GM23338 (cell line): Measurements from ENCODE around the gene ERC1. TPM values are rescaled to one million over a fixed set of nuclear protein-coding genes. Genes with fewer than 3 reads are reported as not detected.

Experiments
- ATAC-seq: fragments of 200-7000 bp; cut with Tn5 transposase; 3 replicates; pipeline ENCODE4 v1.9.1; 2020
- DNase-seq: peaks from one replicate; pipeline ENCODE4 v3.0.0-alpha.2; 2015; ENCODE audit warnings: low spot score
- H2AFZ ChIP-seq: fragments of 200-600 bp; sonication (generic); 2 replicates; pipeline ENCODE4 v1.8.0; 2016; ENCODE audit warnings: antibody characterized with exemption, mild to moderate bottlenecking, moderate library complexity
- H3F3A ChIP-seq: fragments of 200-600 bp; sonication (generic); replicated peaks from 2 replicates; pipeline ENCODE4 v1.8.0; 2017; ENCODE audit warnings: antibody characterized with exemption, mixed run types, low read depth
- H3K27ac ChIP-seq: fragments of 200-600 bp; sonication (generic); 2 replicates; pipeline ENCODE4 v1.6.1; 2016; ENCODE audit warnings: low read depth
- H3K27me3 ChIP-seq: fragments of 200-600 bp; sonication (generic); 2 replicates; pipeline ENCODE4 v1.8.0; 2016; ENCODE audit warnings: mild to moderate bottlenecking, mixed run types, moderate library complexity; ENCODE audit not compliant: insufficient read depth
- H3K36me3 ChIP-seq: fragments of 200-600 bp; sonication (generic); 2 replicates; pipeline ENCODE4 v1.8.0; 2016; ENCODE audit warnings: mild to moderate bottlenecking; ENCODE audit not compliant: insufficient read depth
- H3K4me1 ChIP-seq: fragments of 200-600 bp; sonication (generic); 2 replicates; pipeline ENCODE4 v1.8.0; 2016; ENCODE audit warnings: mild to moderate bottlenecking, moderate library complexity; ENCODE audit not compliant: insufficient read depth
- H3K4me2 ChIP-seq: fragments of 200-600 bp; sonication (generic); 2 replicates; pipeline ENCODE4 v1.7.1; 2017; ENCODE audit warnings: mixed run types
- H3K4me3 ChIP-seq: fragments of 200-600 bp; sonication (generic); 2 replicates; pipeline ENCODE4 v1.6.1; 2016; ENCODE audit warnings: mixed run types
- H3K79me2 ChIP-seq: fragments of 200-600 bp; sonication (generic); replicated peaks from 2 replicates; pipeline ENCODE4 v1.8.0; 2017; ENCODE audit warnings: mild to moderate bottlenecking; ENCODE audit not compliant: insufficient read depth
- H3K9me2 ChIP-seq: fragments of 200-600 bp; sonication (generic); 2 replicates; pipeline ENCODE4 v1.8.0; 2017; ENCODE audit not compliant: insufficient read depth
- H4K20me1 ChIP-seq: fragments of 200-600 bp; sonication (generic); replicated peaks from 2 replicates; pipeline ENCODE4 v1.8.0; 2017; ENCODE audit warnings: mild to moderate bottlenecking; ENCODE audit not compliant: insufficient read depth
- H3K27ac Mint-ChIP-seq: 2 replicates; pipeline ENCODE4 v1.8.0; 2020; ENCODE audit warnings: inconsistent platforms, mild to moderate bottlenecking, moderate library complexity, mixed read lengths
- H3K27me3 Mint-ChIP-seq: 3 replicates; pipeline ENCODE4 v1.8.0; 2022; ENCODE audit warnings: low read depth, mild to moderate bottlenecking, moderate library complexity, mixed read lengths, inconsistent platforms; ENCODE audit not compliant: insufficient read depth, poor library complexity
- H3K36me3 Mint-ChIP-seq: 3 replicates; pipeline ENCODE4 v1.8.0; 2021; ENCODE audit warnings: low read depth, mild to moderate bottlenecking, inconsistent platforms, moderate library complexity, mixed read lengths
- H3K4me1 Mint-ChIP-seq: 3 replicates; pipeline ENCODE4 v1.8.0; 2020; ENCODE audit warnings: mild to moderate bottlenecking, inconsistent platforms, mixed read lengths
- H3K4me3 Mint-ChIP-seq: 3 replicates; pipeline ENCODE4 v1.8.0; 2021; ENCODE audit warnings: moderate library complexity, mild to moderate bottlenecking, inconsistent platforms, mixed read lengths
- H3K9me3 Mint-ChIP-seq: 3 replicates; pipeline ENCODE4 v1.8.0; 2020; ENCODE audit warnings: moderate library complexity, mild to moderate bottlenecking, inconsistent platforms, mixed read lengths
- CREB1 ChIP-seq: fragments of 250-450 bp; sonication (Bioruptor Pico); IDR thresholded peaks from 2 replicates; pipeline ENCODE4 v1.5.0; 2020; ENCODE audit warnings: low read depth, mild to moderate bottlenecking, moderate library complexity
- CTCF ChIP-seq, 2 experiments: fragments of 200-600 bp in 1 of 2; sonication (generic) in 1 of 2; conservative IDR thresholded peaks; 2 replicates each; pipeline versions ENCODE4 v1.5.1 to v1.6.1; 2016 to 2017; ENCODE audit warnings: antibody characterized with exemption in 2 of 2, low read depth in 2 of 2, mild to moderate bottlenecking in 2 of 2, moderate library complexity in 1 of 2
- ETS1 ChIP-seq: IDR thresholded peaks from 2 replicates; pipeline ENCODE4 v1.6.1; 2016; ENCODE audit warnings: antibody characterized with exemption
- EZH2 ChIP-seq: fragments of 200-600 bp; sonication (generic); IDR thresholded peaks from one replicate; pipeline ENCODE4 v1.8.0; 2017; ENCODE audit warnings: antibody characterized with exemption, mild to moderate bottlenecking, low read depth; ENCODE audit not compliant: unreplicated experiment
- EZH2phosphoT487 ChIP-seq: fragments of 200-600 bp; sonication (generic); IDR thresholded peaks from one replicate; pipeline ENCODE4 v1.8.1; 2018; ENCODE audit warnings: antibody characterized with exemption; ENCODE audit not compliant: unreplicated experiment
- JUNB ChIP-seq: IDR thresholded peaks from one replicate; pipeline ENCODE4 v1.6.1; 2016; ENCODE audit warnings: antibody characterized with exemption; ENCODE audit not compliant: unreplicated experiment
- NANOG ChIP-seq: IDR thresholded peaks from 2 replicates; pipeline ENCODE4 v1.6.1; 2016; ENCODE audit warnings: antibody characterized with exemption, borderline replicate concordance
- POLR2AphosphoS5 ChIP-seq: IDR thresholded peaks from 2 replicates; pipeline ENCODE4 v1.6.1; 2016; ENCODE audit warnings: antibody characterized with exemption, low read depth
- REST ChIP-seq: IDR thresholded peaks from one replicate; pipeline ENCODE4 v1.6.1; 2018; ENCODE audit warnings: antibody characterized with exemption; ENCODE audit not compliant: unreplicated experiment
- STAT1 ChIP-seq: IDR thresholded peaks from one replicate; pipeline ENCODE4 v1.6.1; 2016; ENCODE audit warnings: antibody characterized with exemption; ENCODE audit not compliant: unreplicated experiment
- ZNF114 ChIP-seq: fragments of 250-450 bp; sonication (Bioruptor Pico); IDR thresholded peaks from 2 replicates; pipeline ENCODE4 v1.5.0; 2020; ENCODE audit warnings: mild to moderate bottlenecking, moderate library complexity
- ZNF331 ChIP-seq: fragments of 250-450 bp; sonication (Bioruptor Pico); IDR thresholded peaks from 2 replicates; pipeline ENCODE4 v1.5.0; 2020; ENCODE audit warnings: low read depth, mild to moderate bottlenecking, moderate library complexity
- ZNF462 ChIP-seq: fragments of 250-450 bp; sonication (Bioruptor Pico); IDR thresholded peaks from 2 replicates; pipeline ENCODE4 v1.5.0; 2020; ENCODE audit warnings: mild to moderate bottlenecking, moderate library complexity
- polyA plus RNA-seq: library from polyadenylated mRNA; unstranded; fragments of >200 nt; fragmentation: Nextera tagmentation; extraction: Ambion mirVana; gene quantifications from 2 replicates; pipeline ENCODE4 v1.2.1, GENCODE V29; 2016
- total RNA-seq: library from RNA; depleted of rRNA; stranded (reverse); fragments of >200 nt; shearing (Covaris generic); gene quantifications from 2 replicates; pipeline ENCODE4 v1.2.3, GENCODE V29; 2014

Gene ERC1
- total and polyA plus RNA-seq, 2 experiments from 2014 or later = 28.1 to 35.3 TPM

- H3K4me1 Mint-ChIP-seq = peaks cover 18% of the 10 kb centered on the region
- Histone ChIP-seq H3K4me2 (no peak overlapping the region), H3K4me1 (peaks cover 17% of the 10 kb centered on the region), H2AFZ (no peak overlapping the region), H3F3A (no peaks in the 10 kb centered on the region), H3K27me3 (no peaks in the 10 kb centered on the region), H3K27ac (no peak overlapping the region), H3K4me3 (no peak overlapping the region), H3K79me2 (no peaks in the 10 kb centered on the region), H3K9me2 (no peaks in the 10 kb centered on the region), H3K36me3 (0 out of 2 replicates have a peak, but pooled peaks cover 4% of the 10 kb centered on the region), H4K20me1 (no peaks in the 10 kb centered on the region)
- no peak for ATAC-seq
- no peaks in the 10 kb centered on the region for H3K27me3 Mint-ChIP-seq
- DNase-seq = no peak
- TF ChIP-seq ZNF462 (CRISPR knock-in tag) (no peak), STAT1 (no peak), CTCF (conservative IDR thresholded peaks at IDR 0.05; ENCODE audit: low read depth in 2 of 2) (no peak), JUNB (no peak), NANOG (no peak), ZNF114 (CRISPR knock-in tag) (no peak), ETS1 (no peak), EZH2 (no peak), ZNF331 (CRISPR knock-in tag) (no peak), POLR2AphosphoS5 (no peak), REST (no peak), EZH2phosphoT487 (no peak), CREB1 (no peak)
- H3K9me3 Mint-ChIP-seq = no peaks in the 10 kb centered on the region
- H3K36me3 Mint-ChIP-seq = no peaks in the 10 kb centered on the region
- H3K27ac Mint-ChIP-seq = no peak overlapping the region
- H3K4me3 Mint-ChIP-seq = no peak overlapping the region
Observed at GRCh38 chr12:1365703-1366102, 374.7 kb downstream of the ERC1 start.
